ENCODE measurements around the gene FSTL5. TPM values are rescaled to one million over a fixed set of nuclear protein-coding genes. Genes with fewer than 3 reads are reported as not detected.

FSTL5 gene
- total RNA-seq, 5 donors from 2014 or later (not counting 1 experiment from before 2014, with no cell fraction given) = not detected

DNA sequence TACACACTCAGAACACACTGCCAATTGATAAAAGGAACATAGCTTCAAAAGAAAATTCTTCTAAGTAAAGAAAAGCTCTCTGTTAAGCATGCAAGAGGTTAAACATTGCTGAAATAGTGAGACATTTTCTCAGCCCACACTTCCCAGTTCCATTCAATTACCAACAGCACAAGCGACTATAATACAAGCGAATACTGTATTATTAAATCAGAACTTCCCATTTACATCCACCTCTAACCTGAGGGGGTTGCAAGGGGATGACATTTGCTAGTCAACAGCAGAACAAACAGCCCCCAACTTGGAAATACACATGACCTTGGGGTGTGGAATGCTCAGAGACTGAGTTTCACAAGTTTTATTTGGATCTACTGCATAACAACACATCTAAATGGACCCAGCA lies 1.1 kb downstream of the FSTL5 start:
- Mint-ChIP-seq H3K27me3 (peaks cover 0 to 4% of the 10 kb centered on the region in 2 donors), H3K4me1 (peaks cover 0 to 2% (median 0%) of the 10 kb centered on the region in 3 donors), H3K27ac (no peak overlapping the region), H3K36me3 (no peaks in the 10 kb centered on the region), H3K9me3 (peaks cover 0 to 2% (median 0%) of the 10 kb centered on the region in 3 donors), H3K4me3 (no peak overlapping the region)
- Histone ChIP-seq H3K4me3 (ENCODE audit: control insufficient read depth in 1 of 2, extremely low read depth in 1 of 2, low read length in 1 of 2) (no peak overlapping the region), H3K9me3 (no peaks in the 10 kb centered on the region), H3K4me1 (ENCODE audit: control insufficient read depth in 1 of 2, extremely low read depth in 1 of 2, insufficient read depth in 2 of 2, low read length in 2 of 2) (peaks cover 0 to 4% of the 10 kb centered on the region in 2 experiments), H3K36me3 (ENCODE audit: control insufficient read depth in 2 of 2, extremely low read depth in 1 of 2, insufficient read depth in 1 of 2, low read length in 1 of 2) (no peaks in the 10 kb centered on the region), H3K27me3 (replicated peaks in 1 of 2; ENCODE audit: control insufficient read depth in 2 of 2, extremely low read depth in 1 of 2, insufficient read depth in 2 of 2, low read length in 1 of 2) (peaks cover 2 to 7% of the 10 kb centered on the region in 2 experiments), H3K27ac (ENCODE audit: low read length) (no peak overlapping the region)
- no peak for ATAC-seq (replicated peaks in 1 of 4)
- CTCF ChIA-PET = interaction anchor here in 1 of 2 donors (0.6 kb wide), 1 partner anchor 1434 kb away, joined by 5 read pairs; no protein-coding TSS in a partner anchor
- WGBS (ENCODE audit: insufficient coverage) = no CpG with 5 or more reads among the region's 2 CpGs
- POLR2A ChIA-PET = interaction anchor here in 1 of 2 donors (0.5 kb wide), 1 partner anchor 218 kb away, joined by 4 read pairs; no protein-coding TSS in a partner anchor
- DNase-seq = no peak

DNA sequence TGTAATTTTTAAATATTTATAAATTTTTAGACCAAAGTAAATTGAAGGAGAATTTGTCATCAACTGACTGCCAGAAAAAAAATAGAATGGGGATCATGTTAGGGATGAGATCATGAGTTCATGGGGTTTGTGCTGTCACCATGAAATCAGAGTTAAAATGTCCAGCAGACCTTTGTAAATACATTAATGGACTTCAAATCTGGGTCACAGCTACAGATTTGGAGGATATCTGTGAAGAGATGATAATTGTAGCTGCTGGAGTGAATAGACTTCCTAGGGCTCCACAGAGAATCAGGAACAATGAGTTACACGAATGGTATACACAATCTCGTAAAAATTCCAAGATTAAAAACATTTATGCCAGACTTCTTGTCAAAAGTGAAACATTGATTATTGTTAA lies 6.6 kb downstream of the FSTL5 start:
- POLR2A ChIA-PET = no interaction called here
- WGBS (ENCODE audit: insufficient coverage) = no CpG with 5 or more reads among the region's 2 CpGs
- Mint-ChIP-seq H3K27ac (no peak overlapping the region), H3K9me3 (peaks cover 0 to 4% (median 3%) of the 10 kb centered on the region in 3 donors), H3K4me1 (no peaks in the 10 kb centered on the region), H3K4me3 (no peak overlapping the region), H3K27me3 (no peaks in the 10 kb centered on the region), H3K36me3 (no peaks in the 10 kb centered on the region)
- H3K4me1 ChIP-seq (ENCODE audit: control insufficient read depth in 1 of 2, extremely low read depth in 1 of 2, insufficient read depth in 2 of 2, low read length in 2 of 2) = no peaks in the 10 kb centered on the region
- ATAC-seq (replicated peaks in 1 of 4) (no peak), DNase-seq (no peak)
- H3K9me3 ChIP-seq = no peaks in the 10 kb centered on the region
- H3K27ac ChIP-seq (ENCODE audit: low read length) = no peak overlapping the region
- H3K27me3 ChIP-seq (replicated peaks in 1 of 2; ENCODE audit: control insufficient read depth in 2 of 2, extremely low read depth in 1 of 2, insufficient read depth in 2 of 2, low read length in 1 of 2) = no peaks in the 10 kb centered on the region
- CTCF ChIA-PET = interaction anchor here in 1 of 2 donors (0.6 kb wide), 1 partner anchor 280 kb away, joined by 3 read pairs; no protein-coding TSS in a partner anchor
- H3K4me3 ChIP-seq (ENCODE audit: control insufficient read depth in 1 of 2, extremely low read depth in 1 of 2, low read length in 1 of 2) = no peak overlapping the region
- H3K36me3 ChIP-seq (ENCODE audit: control insufficient read depth in 2 of 2, extremely low read depth in 1 of 2, insufficient read depth in 1 of 2, low read length in 1 of 2) = no peaks in the 10 kb centered on the region

DNA sequence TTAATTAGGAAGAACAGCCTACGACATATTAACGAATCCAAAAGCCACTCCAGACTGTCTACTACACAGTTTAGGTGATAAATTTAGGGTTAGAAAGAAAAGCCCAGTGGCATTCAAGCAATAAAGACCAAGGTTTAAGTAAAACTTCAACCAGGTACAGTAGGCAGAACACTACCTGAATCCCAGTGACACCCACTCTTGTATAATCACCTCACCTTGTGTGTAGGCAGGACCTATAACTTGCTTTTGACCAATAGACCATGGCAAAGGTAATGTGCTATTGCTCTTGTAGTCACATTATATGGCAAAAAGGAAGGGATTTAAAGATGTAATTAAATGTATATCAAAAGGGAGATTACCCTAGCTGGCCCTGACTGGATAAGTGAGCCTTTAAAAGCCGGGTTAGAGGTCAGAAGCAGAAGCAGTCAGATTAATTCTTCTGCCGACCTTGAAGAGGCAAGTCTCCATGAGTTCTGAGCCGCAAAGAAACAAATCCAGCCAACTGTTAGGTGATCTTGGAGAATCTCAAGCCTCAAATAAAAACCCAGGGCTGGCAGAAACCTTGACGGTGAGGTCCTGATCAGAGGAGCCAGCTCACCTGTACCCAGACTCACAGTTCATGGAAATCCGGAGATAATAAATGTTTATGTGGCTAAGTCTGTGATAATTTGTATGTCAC lies 8.8 kb downstream of the FSTL5 start:
- ChIA-PET POLR2A (no interaction called here), CTCF (no interaction called here)
- Mint-ChIP-seq H3K27me3 (no peaks in the 10 kb centered on the region), H3K27ac (no peak overlapping the region), H3K36me3 (no peaks in the 10 kb centered on the region), H3K4me3 (no peak overlapping the region), H3K9me3 (peaks cover 0 to 4% (median 3%) of the 10 kb centered on the region in 3 donors), H3K4me1 (no peaks in the 10 kb centered on the region)
- Histone ChIP-seq H3K27ac (ENCODE audit: low read length) (no peak overlapping the region), H3K4me3 (ENCODE audit: control insufficient read depth in 1 of 2, extremely low read depth in 1 of 2, low read length in 1 of 2) (no peak overlapping the region), H3K9me3 (no peaks in the 10 kb centered on the region), H3K4me1 (ENCODE audit: control insufficient read depth in 1 of 2, extremely low read depth in 1 of 2, insufficient read depth in 2 of 2, low read length in 2 of 2) (no peaks in the 10 kb centered on the region), H3K36me3 (ENCODE audit: control insufficient read depth in 2 of 2, extremely low read depth in 1 of 2, insufficient read depth in 1 of 2, low read length in 1 of 2) (no peaks in the 10 kb centered on the region), H3K27me3 (replicated peaks in 1 of 2; ENCODE audit: control insufficient read depth in 2 of 2, extremely low read depth in 1 of 2, insufficient read depth in 2 of 2, low read length in 1 of 2) (no peaks in the 10 kb centered on the region)
- no peak for ATAC-seq (replicated peaks in 1 of 4)
- WGBS (ENCODE audit: insufficient coverage) = 67% methylated on average over 3 of the region's 7 CpGs
- no peak for DNase-seq

DNA sequence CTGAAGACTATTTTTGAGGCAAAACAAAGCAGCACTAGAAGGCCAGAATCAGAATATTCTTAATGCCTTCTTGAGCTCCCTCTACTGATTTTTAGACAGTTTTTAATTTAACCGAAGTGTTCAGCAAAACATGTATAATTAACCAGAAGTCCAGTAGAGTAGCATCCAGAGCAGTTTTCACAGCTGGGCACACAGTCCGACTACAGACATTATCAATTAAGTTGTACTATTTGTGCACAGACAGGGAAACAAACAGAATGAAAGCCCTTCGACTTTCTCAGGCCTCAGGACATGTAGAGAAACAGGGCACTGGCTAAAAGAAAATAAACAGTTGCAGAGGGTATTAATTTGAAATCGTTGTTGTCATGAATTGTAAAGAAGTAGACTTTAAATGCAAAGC lies 11.9 kb downstream of the FSTL5 start:
- peaks cover 0 to 2% (median 1%) of the 10 kb centered on the region in 3 donors for H3K9me3 Mint-ChIP-seq
- no peaks in the 10 kb centered on the region for H3K4me1 Mint-ChIP-seq
- no peak overlapping the region for H3K27ac ChIP-seq (ENCODE audit: low read length)
- no peak overlapping the region for H3K4me3 Mint-ChIP-seq
- DNase-seq = no peak
- CTCF ChIA-PET = no interaction called here
- no peaks in the 10 kb centered on the region for H3K27me3 Mint-ChIP-seq
- H3K4me3 ChIP-seq (ENCODE audit: control insufficient read depth in 1 of 2, extremely low read depth in 1 of 2, low read length in 1 of 2) = no peak overlapping the region
- no peaks in the 10 kb centered on the region for H3K27me3 ChIP-seq (replicated peaks in 1 of 2; ENCODE audit: control insufficient read depth in 2 of 2, extremely low read depth in 1 of 2, insufficient read depth in 2 of 2, low read length in 1 of 2)
- no peaks in the 10 kb centered on the region for H3K4me1 ChIP-seq (ENCODE audit: control insufficient read depth in 1 of 2, extremely low read depth in 1 of 2, insufficient read depth in 2 of 2, low read length in 2 of 2)
- H3K36me3 ChIP-seq (ENCODE audit: control insufficient read depth in 2 of 2, extremely low read depth in 1 of 2, insufficient read depth in 1 of 2, low read length in 1 of 2) = no peaks in the 10 kb centered on the region
- no peaks in the 10 kb centered on the region for H3K9me3 ChIP-seq
- POLR2A ChIA-PET = no interaction called here
- no peak overlapping the region for H3K27ac Mint-ChIP-seq
- 100% methylated on average over 1 of the region's 4 CpGs for WGBS (ENCODE audit: insufficient coverage)
- H3K36me3 Mint-ChIP-seq = no peaks in the 10 kb centered on the region
- ATAC-seq (replicated peaks in 1 of 4) = no peak

DNA sequence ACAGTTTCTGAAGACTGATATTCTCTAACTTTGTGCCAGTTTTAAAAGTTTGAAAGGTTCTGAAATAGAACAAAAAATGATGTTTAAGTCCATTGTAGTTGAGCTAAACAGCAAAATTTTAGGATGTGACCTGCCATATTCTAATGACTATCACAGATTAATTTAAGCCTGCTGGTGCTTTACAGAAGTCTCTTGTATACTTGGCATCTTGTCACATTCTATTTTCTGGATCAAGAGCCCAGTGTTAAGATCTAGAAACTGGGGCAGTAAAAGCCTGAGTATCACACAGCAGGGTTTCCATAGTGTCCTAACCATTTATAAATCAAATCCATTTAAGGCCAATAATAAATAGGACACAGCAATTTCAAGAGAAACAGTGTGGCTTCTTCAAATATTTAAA lies 12.4 kb downstream of the FSTL5 start:
- ChIA-PET CTCF (no interaction called here), POLR2A (no interaction called here)
- H3K9me3 ChIP-seq = no peaks in the 10 kb centered on the region
- H3K4me3 Mint-ChIP-seq = no peak overlapping the region
- no peaks in the 10 kb centered on the region for H3K36me3 ChIP-seq (ENCODE audit: control insufficient read depth in 2 of 2, extremely low read depth in 1 of 2, insufficient read depth in 1 of 2, low read length in 1 of 2)
- no peaks in the 10 kb centered on the region for H3K36me3 Mint-ChIP-seq
- no peak overlapping the region for H3K27ac Mint-ChIP-seq
- no peaks in the 10 kb centered on the region for H3K4me1 ChIP-seq (ENCODE audit: control insufficient read depth in 1 of 2, extremely low read depth in 1 of 2, insufficient read depth in 2 of 2, low read length in 2 of 2)
- H3K4me1 Mint-ChIP-seq = no peaks in the 10 kb centered on the region
- ATAC-seq (replicated peaks in 1 of 4) (no peak), DNase-seq (no peak)
- no peak overlapping the region for H3K27ac ChIP-seq (ENCODE audit: low read length)
- no peaks in the 10 kb centered on the region for H3K27me3 Mint-ChIP-seq
- peaks cover 0 to 1% (median 0%) of the 10 kb centered on the region in 3 donors for H3K9me3 Mint-ChIP-seq
- no peaks in the 10 kb centered on the region for H3K27me3 ChIP-seq (replicated peaks in 1 of 2; ENCODE audit: control insufficient read depth in 2 of 2, extremely low read depth in 1 of 2, insufficient read depth in 2 of 2, low read length in 1 of 2)
- no peak overlapping the region for H3K4me3 ChIP-seq (ENCODE audit: control insufficient read depth in 1 of 2, extremely low read depth in 1 of 2, low read length in 1 of 2)

DNA sequence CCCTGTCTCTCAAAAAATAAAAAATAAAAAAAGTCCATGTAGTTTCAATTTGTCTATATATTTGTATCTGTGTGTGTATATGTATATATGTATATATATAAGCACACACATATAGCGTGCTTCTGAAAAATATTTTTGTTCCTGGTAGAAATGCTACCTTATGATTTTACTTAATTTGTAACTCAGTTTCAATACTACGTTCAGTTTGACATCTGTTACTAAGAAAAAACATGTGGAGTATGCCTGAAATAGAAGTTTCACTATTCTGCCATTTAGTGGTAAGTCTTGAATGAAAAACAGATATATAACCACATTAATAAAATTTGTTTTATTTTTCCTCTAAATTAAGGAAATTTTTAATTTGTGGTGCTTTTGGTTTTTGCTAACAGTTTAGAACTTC lies 14.2 kb downstream of the FSTL5 start:
- no peak overlapping the region for H3K4me3 Mint-ChIP-seq
- ChIA-PET CTCF (no interaction called here), POLR2A (no interaction called here)
- no peak overlapping the region for H3K27ac ChIP-seq (ENCODE audit: low read length)
- ATAC-seq (replicated peaks in 1 of 4) (no peak), DNase-seq (no peak)
- H3K27ac Mint-ChIP-seq = no peak overlapping the region
- H3K4me3 ChIP-seq (ENCODE audit: control insufficient read depth in 1 of 2, extremely low read depth in 1 of 2, low read length in 1 of 2) = no peak overlapping the region
- H3K9me3 Mint-ChIP-seq = peaks cover 0 to 1% (median 0%) of the 10 kb centered on the region in 3 donors
- H3K9me3 ChIP-seq = no peaks in the 10 kb centered on the region
- no peaks in the 10 kb centered on the region for H3K4me1 Mint-ChIP-seq
- no peaks in the 10 kb centered on the region for H3K27me3 Mint-ChIP-seq
- H3K27me3 ChIP-seq (replicated peaks in 1 of 2; ENCODE audit: control insufficient read depth in 2 of 2, extremely low read depth in 1 of 2, insufficient read depth in 2 of 2, low read length in 1 of 2) = no peaks in the 10 kb centered on the region
- WGBS (ENCODE audit: insufficient coverage) = no CpG with 5 or more reads among the region's 2 CpGs
- H3K4me1 ChIP-seq (ENCODE audit: control insufficient read depth in 1 of 2, extremely low read depth in 1 of 2, insufficient read depth in 2 of 2, low read length in 2 of 2) = no peaks in the 10 kb centered on the region
- H3K36me3 Mint-ChIP-seq = no peaks in the 10 kb centered on the region
- no peaks in the 10 kb centered on the region for H3K36me3 ChIP-seq (ENCODE audit: control insufficient read depth in 2 of 2, extremely low read depth in 1 of 2, insufficient read depth in 1 of 2, low read length in 1 of 2)

Data from T-cell (primary cell).